ENCODE measurements around the gene CLPTM1L. TPM values are rescaled to one million over a fixed set of nuclear protein-coding genes. Genes with fewer than 3 reads are reported as not detected.

CLPTM1L gene
- total and polyA plus RNA-seq, 9 of the 15 experiments (the other 6 are each of a cell fraction or from before 2014, with no cell fraction given): 3.5 to 217 (median 177) TPM

GRCh38 chr5:1332461-1333001, 12.4 kb downstream of the CLPTM1L start:
- ChIA-PET CTCF (ENCODE audit: low intra/inter-chr PET ratio) (no interaction called here), POLR2A (no interaction called here)
- H3K4me2 ChIP-seq (ENCODE audit: insufficient read depth, low read length): no peak overlapping the region
- no peak overlapping the region for H3K4me3 ChIP-seq
- H3K27ac ChIP-seq (ENCODE audit: extremely low read depth, low read depth, low read length): peak overlapping the region; percentile 29; the same call in 1 of the 3 replicates
- H3K9me1 ChIP-seq (ENCODE audit: control insufficient read depth, insufficient read depth, low read length): no peaks in the 10 kb centered on the region
- intact Hi-C loops (cut with micrococcal nuclease) (no loop called here), in situ Hi-C loops (cut with MboI) (no loop called here)
- H3K9me3 ChIP-seq (replicated peaks; ENCODE audit: control insufficient read depth, insufficient read depth, low read depth, low read length): no peaks in the 10 kb centered on the region
- H2AFZ ChIP-seq (ENCODE audit: low read depth, low read length): no peak overlapping the region
- peaks cover 30% of the 10 kb centered on the region for H4K20me1 ChIP-seq (replicated peaks; ENCODE audit: control insufficient read depth, insufficient read depth, low read length)
- ATAC-seq (peak; percentile 89), DNase-seq (ENCODE audit: extremely low read depth in 1 of 4, low spot score in 3 of 4) (peak in 2 of 4 experiments; percentile 27 to 43), FAIRE-seq (peak; percentile 42)
- no peaks in the 10 kb centered on the region for H3K27me3 ChIP-seq (ENCODE audit: control insufficient read depth in 2 of 2, insufficient read depth in 2 of 2, low read length in 2 of 2)
- H3K36me3 ChIP-seq (ENCODE audit: control insufficient read depth, insufficient read depth, low read length): peaks cover 84% of the 10 kb centered on the region
- BruUV-seq (replicated peaks): no TSS peak
- 61% methylated on average over 11 of the region's 11 CpGs for WGBS (ENCODE audit: insufficient coverage, low coverage, missing lambda C conversion rate)
- peaks cover 0 to 27% of the 10 kb centered on the region in 2 experiments; a peak in 2 of 5 replicates for H3K4me1 ChIP-seq (replicated peaks in 1 of 2; ENCODE audit: control insufficient read depth in 2 of 2, insufficient read depth in 2 of 2, low read length in 2 of 2)
- H3K9ac ChIP-seq (ENCODE audit: insufficient read depth in 1 of 2, low read depth in 2 of 2, low read length in 2 of 2): no peak overlapping the region
- H3K79me2 ChIP-seq (ENCODE audit: control insufficient read depth, insufficient read depth, low read length): peaks cover 6% of the 10 kb centered on the region; the same call in 1 of the 3 replicates
- TF ChIP-seq SMAD4 (CRISPR knock-in tag; conservative IDR thresholded peaks at IDR 0.05) (no peak), SMARCE1 (IDR thresholded peaks at IDR 0.05) (no peak), ETV5 (CRISPR knock-in tag; IDR thresholded peaks at IDR 0.05; ENCODE audit: low read depth) (no peak), MITF (IDR thresholded peaks at IDR 0.05) (no peak), ZBTB40 (IDR thresholded peaks at IDR 0.05) (peak; percentile 58; the same call in 1 of the 2 replicates), ZBTB40 (CRISPR knock-in tag; IDR thresholded peaks at IDR 0.05) (peak; percentile 66; the same call in 1 of the 2 replicates), RFX5 (IDR thresholded peaks at IDR 0.05; ENCODE audit: low read depth, low read length) (no peak), POLR3A (IDR thresholded peaks at IDR 0.05; ENCODE audit: borderline replicate concordance, extremely low read depth, insufficient read depth, insufficient read length) (no peak), CXXC5 (CRISPR knock-in tag; IDR thresholded peaks at IDR 0.05) (no peak), KLF1 (tag; IDR thresholded peaks at IDR 0.05) (0 out of 2 replicates have a peak, but pooled peaks have one; percentile 18), U2AF2 (optimal IDR thresholded peaks at IDR 0.05; ENCODE audit: low read depth, low read length) (no peak), PTTG1 (tag; IDR thresholded peaks at IDR 0.05; ENCODE audit: low read depth) (no peak), ZNF121 (CRISPR knock-in tag; conservative IDR thresholded peaks at IDR 0.05) (peak; percentile 73)

Data from K562 (cell line).